Trophoblast cell (in vitro differentiated cells and primary cell): ENCODE measurements around the gene IGFL3.

Source experiments
- DNase-seq, 2 donors: peaks; one replicate each; pipeline ENCODE4 v3.0.0-alpha.2; 2016
- H2AFZ ChIP-seq: 2 replicates; pipeline ENCODE4 v1.6.1; 2013; ENCODE audit warnings: low read length, moderate library complexity, mild to moderate bottlenecking; ENCODE audit not compliant: insufficient read depth, poor library complexity
- H2AK5ac ChIP-seq: 2 replicates; pipeline ENCODE4 v1.6.1; 2013; ENCODE audit warnings: mild to moderate bottlenecking, low read length
- H2BK120ac ChIP-seq: 2 replicates; pipeline ENCODE4 v1.6.1; 2013; ENCODE audit warnings: low read length, mild to moderate bottlenecking, moderate library complexity; ENCODE audit not compliant: insufficient read depth, poor library complexity
- H2BK12ac ChIP-seq: 2 replicates; pipeline ENCODE4 v1.6.1; 2013; ENCODE audit warnings: mild to moderate bottlenecking, low read length, moderate library complexity
- H2BK5ac ChIP-seq: 2 replicates; pipeline ENCODE4 v1.6.1; 2013; ENCODE audit warnings: low read length, low read depth, moderate library complexity, mild to moderate bottlenecking; ENCODE audit not compliant: poor library complexity
- H3K14ac ChIP-seq: 2 replicates; pipeline ENCODE4 v1.6.1; 2013; ENCODE audit warnings: mild to moderate bottlenecking, low read length
- H3K18ac ChIP-seq: 2 replicates; pipeline ENCODE4 v1.6.1; 2013; ENCODE audit warnings: mild to moderate bottlenecking, low read length
- H3K23ac ChIP-seq: 2 replicates; pipeline ENCODE4 v1.6.1; 2013; ENCODE audit warnings: low read length
- H3K27ac ChIP-seq: 2 replicates; pipeline ENCODE4 v1.5.1; 2013; ENCODE audit warnings: low read depth, mild to moderate bottlenecking, inconsistent platforms, low read length, moderate library complexity
- H3K27me3 ChIP-seq: 2 replicates; pipeline ENCODE4 v1.6.1; 2013; ENCODE audit warnings: inconsistent platforms, mild to moderate bottlenecking, low read length, moderate library complexity; ENCODE audit not compliant: insufficient read depth
- H3K36me3 ChIP-seq, 2 experiments: 1 replicate in 1 of 2; 2 replicates in 1 of 2; pipeline ENCODE4 v1.6.1; 2013; ENCODE audit warnings: low read length in 2 of 2, mild to moderate bottlenecking in 2 of 2, moderate library complexity in 1 of 2; ENCODE audit not compliant: insufficient read depth in 2 of 2, control insufficient read depth in 1 of 2
- H3K4ac ChIP-seq: 2 replicates; pipeline ENCODE4 v1.6.1; 2013; ENCODE audit warnings: low read depth, mild to moderate bottlenecking, low read length, moderate library complexity
- H3K4me1 ChIP-seq, 2 experiments: 1 replicate in 1 of 2; 2 replicates in 1 of 2; pipeline ENCODE4 v1.6.1; 2013; ENCODE audit warnings: low read length in 2 of 2, mild to moderate bottlenecking in 2 of 2, moderate library complexity in 1 of 2; ENCODE audit not compliant: insufficient read depth in 2 of 2, control insufficient read depth in 1 of 2
- H3K4me2 ChIP-seq: 2 replicates; pipeline ENCODE4 v1.6.1; 2013; ENCODE audit warnings: inconsistent platforms, mild to moderate bottlenecking, low read length, moderate library complexity
- H3K4me3 ChIP-seq: 2 replicates; pipeline ENCODE4 v1.5.1; 2013; ENCODE audit warnings: mild to moderate bottlenecking, low read depth, low read length, inconsistent platforms
- H3K79me1 ChIP-seq: one replicate; pipeline ENCODE4 v1.6.1; 2013; ENCODE audit warnings: low read length
- H3K79me2 ChIP-seq: 2 replicates; pipeline ENCODE4 v1.6.1; 2013; ENCODE audit warnings: low read length, mild to moderate bottlenecking; ENCODE audit not compliant: control insufficient read depth, insufficient read depth, poor library complexity
- H3K9ac ChIP-seq: 2 replicates; pipeline ENCODE4 v1.6.1; 2013; ENCODE audit warnings: mild to moderate bottlenecking, low read length
- H3K9me3 ChIP-seq: 2 replicates; pipeline ENCODE4 v1.6.1; 2013; ENCODE audit warnings: low read depth, mild to moderate bottlenecking, control low read depth, inconsistent platforms, low read length; ENCODE audit not compliant: insufficient read depth
- H4K12ac ChIP-seq: 2 replicates; pipeline ENCODE4 v1.6.1; 2013; ENCODE audit warnings: low read depth, mild to moderate bottlenecking, low read length, moderate library complexity
- H4K8ac ChIP-seq: 2 replicates; pipeline ENCODE4 v1.6.1; 2013; ENCODE audit warnings: low read depth, mild to moderate bottlenecking, low read length, moderate library complexity
- H4K91ac ChIP-seq: one replicate; pipeline ENCODE4 v1.6.1; 2013; ENCODE audit warnings: low read depth, mild to moderate bottlenecking, low read length, moderate library complexity
- WGBS: extraction: QIAGEN DNeasy Blood & Tissue Kit; methylation state at CpG from one replicate; pipeline ENCODE4 v1.1.7; 2013; ENCODE audit warnings: missing lambda C conversion rate; ENCODE audit not compliant: insufficient read length, insufficient coverage; ENCODE audit errors: extremely low coverage; 5-methylcytosine and 5-hydroxymethylcytosine counted together

The IGFL3 gene

GRCh38 chr19:46090444-46090843, 34.0 kb downstream of the IGFL3 start:
- H4K12ac ChIP-seq, result no peak overlapping the region
- no peak overlapping the region for H2AK5ac ChIP-seq
- H3K23ac ChIP-seq, result no peak overlapping the region
- no peaks in the 10 kb centered on the region for H3K4me1 ChIP-seq
- H3K4me2 ChIP-seq, result no peak overlapping the region
- no peak overlapping the region for H3K4ac ChIP-seq
- no peaks in the 10 kb centered on the region for H3K36me3 ChIP-seq
- H2BK12ac ChIP-seq, result no peak overlapping the region
- no peak overlapping the region for H2BK120ac ChIP-seq
- WGBS, result no CpG with 5 or more reads among the region's 5 CpGs
- no peak overlapping the region for H2AFZ ChIP-seq
- no peak overlapping the region for H4K91ac ChIP-seq
- no peak for DNase-seq
- H3K27ac ChIP-seq, result no peak overlapping the region
- no peaks in the 10 kb centered on the region for H3K27me3 ChIP-seq
- no peak overlapping the region for H2BK5ac ChIP-seq
- H3K79me2 ChIP-seq, result no peaks in the 10 kb centered on the region
- H3K14ac ChIP-seq, result no peak overlapping the region
- peak overlapping the region; percentile 47 for H3K18ac ChIP-seq
- no peak overlapping the region for H3K4me3 ChIP-seq
- no peak overlapping the region for H3K9ac ChIP-seq
- no peaks in the 10 kb centered on the region for H3K79me1 ChIP-seq
- peaks cover 8% of the 10 kb centered on the region for H3K9me3 ChIP-seq
- H4K8ac ChIP-seq, result no peak overlapping the region

- Histone ChIP-seq H3K79me1 (no peaks in the 10 kb centered on the region), H2AFZ (no peak overlapping the region), H3K9ac (no peak overlapping the region), H2BK5ac (no peak overlapping the region), H3K4me2 (no peak overlapping the region), H3K27ac (no peak overlapping the region), H3K4me3 (no peak overlapping the region), H3K4ac (no peak overlapping the region), H3K14ac (no peak overlapping the region), H3K36me3 (no peaks in the 10 kb centered on the region), H2AK5ac (no peak overlapping the region), H4K12ac (no peak overlapping the region), H3K4me1 (no peaks in the 10 kb centered on the region), H2BK120ac (no peak overlapping the region), H3K18ac (no peak overlapping the region), H3K9me3 (peaks cover 8% of the 10 kb centered on the region), H2BK12ac (no peak overlapping the region), H3K23ac (no peak overlapping the region), H4K91ac (no peak overlapping the region), H3K27me3 (no peaks in the 10 kb centered on the region), H4K8ac (no peak overlapping the region), H3K79me2 (no peaks in the 10 kb centered on the region)
- no CpG with 5 or more reads among the region's 1 CpG for WGBS
- no peak for DNase-seq
Measured at GRCh38 chr19:46089432-46089831, 35.1 kb downstream of the IGFL3 start.

GRCh38 chr19:46088101-46088500, 36.4 kb downstream of the IGFL3 start:
- Histone ChIP-seq H3K79me1 (no peaks in the 10 kb centered on the region), H3K4me2 (no peak overlapping the region), H4K91ac (no peak overlapping the region), H4K12ac (no peak overlapping the region), H2BK5ac (no peak overlapping the region), H2BK120ac (no peak overlapping the region), H3K9me3 (peaks cover 8% of the 10 kb centered on the region), H3K4ac (no peak overlapping the region), H3K4me3 (no peak overlapping the region), H3K9ac (no peak overlapping the region), H3K23ac (no peak overlapping the region), H3K36me3 (no peaks in the 10 kb centered on the region), H3K27ac (no peak overlapping the region), H2AFZ (no peak overlapping the region), H2BK12ac (no peak overlapping the region), H3K79me2 (no peaks in the 10 kb centered on the region), H2AK5ac (no peak overlapping the region), H3K27me3 (no peaks in the 10 kb centered on the region), H3K18ac (no peak overlapping the region), H3K14ac (no peak overlapping the region), H4K8ac (no peak overlapping the region), H3K4me1 (no peaks in the 10 kb centered on the region)
- no peak for DNase-seq
- WGBS, result no CpG with 5 or more reads among the region's 2 CpGs

- H3K4me3 ChIP-seq, result no peak overlapping the region
- H3K79me2 ChIP-seq, result no peaks in the 10 kb centered on the region
- H3K27me3 ChIP-seq, result no peaks in the 10 kb centered on the region
- no peak overlapping the region for H3K18ac ChIP-seq
- H2AFZ ChIP-seq, result no peak overlapping the region
- no peak overlapping the region for H3K4me2 ChIP-seq
- H2BK120ac ChIP-seq, result no peak overlapping the region
- WGBS, result no CpG with 5 or more reads among the region's 1 CpG
- H3K9ac ChIP-seq, result no peak overlapping the region
- DNase-seq, result no peak
- H4K12ac ChIP-seq, result no peak overlapping the region
- H3K4me1 ChIP-seq, result peaks cover under 1% of the 10 kb centered on the region in 2 experiments
- H2BK5ac ChIP-seq, result no peak overlapping the region
- H2AK5ac ChIP-seq, result no peak overlapping the region
- H3K14ac ChIP-seq, result no peak overlapping the region
- H3K23ac ChIP-seq, result no peak overlapping the region
- peaks cover 3% of the 10 kb centered on the region for H3K79me1 ChIP-seq
- peaks cover 11% of the 10 kb centered on the region for H3K9me3 ChIP-seq
- H4K8ac ChIP-seq, result no peak overlapping the region
- H4K91ac ChIP-seq, result no peak overlapping the region
- H3K27ac ChIP-seq, result no peak overlapping the region
- no peak overlapping the region for H3K4ac ChIP-seq
- H2BK12ac ChIP-seq, result no peak overlapping the region
- no peaks in the 10 kb centered on the region for H3K36me3 ChIP-seq
Measured at GRCh38 chr19:46085888-46086287, 38.6 kb downstream of the IGFL3 start.
